Smooth muscle cell (in vitro differentiated cells): ENCODE measurements around the gene BLM. TPM values are rescaled to one million over a fixed set of nuclear protein-coding genes. Genes with fewer than 3 reads are reported as not detected.
A peak's percentile ranks its signal among the peaks of the same experiment; 100 is the strongest.

Source experiments
- DNase-seq: peaks from one replicate; lab custom pipeline; 2025; ENCODE audit not compliant: unreplicated experiment; lab: John Stamatoyannopoulos, UW
- H2AFZ ChIP-seq: fragments of 200-600 bp; sonication (generic); 2 replicates; pipeline ENCODE4 v1.6.0; 2016; ENCODE audit warnings: antibody characterized with exemption, low read depth, mild to moderate bottlenecking
- H3F3A ChIP-seq: fragments of 200-600 bp; sonication (generic); 2 replicates; pipeline ENCODE4 v1.6.0; 2017; ENCODE audit warnings: antibody characterized with exemption, low read depth
- H3K27ac ChIP-seq: fragments of 200-600 bp; sonication (generic); 2 replicates; pipeline ENCODE4 v1.5.1; 2016; ENCODE audit warnings: low read depth, mild to moderate bottlenecking
- H3K27me3 ChIP-seq: fragments of 200-600 bp; sonication (generic); 2 replicates; pipeline ENCODE4 v1.6.1; 2016; ENCODE audit warnings: low read depth, mild to moderate bottlenecking
- H3K36me3 ChIP-seq: fragments of 200-600 bp; sonication (generic); 2 replicates; pipeline ENCODE4 v1.5.1; 2016; ENCODE audit warnings: low read depth
- H3K4me1 ChIP-seq: fragments of 200-600 bp; sonication (generic); 2 replicates; pipeline ENCODE4 v1.5.1; 2016; ENCODE audit warnings: low read depth
- H3K4me2 ChIP-seq: fragments of 200-600 bp; sonication (generic); 2 replicates; pipeline ENCODE4 v1.6.0; 2016; ENCODE audit warnings: mild to moderate bottlenecking
- H3K4me3 ChIP-seq: fragments of 200-600 bp; sonication (generic); 2 replicates; pipeline ENCODE4 v1.5.1; 2016; ENCODE audit warnings: mild to moderate bottlenecking
- H3K79me2 ChIP-seq: fragments of 200-600 bp; sonication (generic); 2 replicates; pipeline ENCODE4 v1.6.0; 2016; ENCODE audit warnings: low read depth, mild to moderate bottlenecking
- H3K9ac ChIP-seq: fragments of 200-600 bp; sonication (generic); 2 replicates; pipeline ENCODE4 v1.6.0; 2016; ENCODE audit warnings: low read depth
- H3K9me3 ChIP-seq: fragments of 200-600 bp; sonication (generic); replicated peaks from 2 replicates; pipeline ENCODE4 v1.5.1; 2016; ENCODE audit warnings: low read depth
- H4K20me1 ChIP-seq: fragments of 200-600 bp; sonication (generic); 2 replicates; pipeline ENCODE4 v1.6.0; 2016; ENCODE audit warnings: low read depth
- WGBS: methylation state at CpG from one replicate; pipeline ENCODE4 v1.1.7; 2016; ENCODE audit warnings: low lambda C conversion rate; 5-methylcytosine and 5-hydroxymethylcytosine counted together
- polyA plus RNA-seq: library from polyadenylated mRNA; unstranded; fragments of >200 nt; fragmentation: Nextera tagmentation; extraction: Ambion mirVana; gene quantifications from 2 replicates; pipeline ENCODE4 v1.2.1, GENCODE V29; 2016
- total RNA-seq: library from RNA; depleted of rRNA; stranded (reverse); fragments of >200 nt; gene quantifications from 2 replicates; pipeline ENCODE4 v1.2.3, GENCODE V29; 2014
- TF ChIP-seq, protein P1 (sequence below): fragments of 200-600 bp; sonication (generic); IDR thresholded peaks from 2 replicates; pipeline ENCODE4 v1.5.1; 2017; ENCODE audit warnings: borderline replicate concordance, mild to moderate bottlenecking, antibody characterized with exemption; ENCODE audit not compliant: insufficient read depth, poor library complexity, severe bottlenecking

The BLM gene
- total and polyA plus RNA-seq, 2 experiments from 2014 or later = 3.1 to 4.9 TPM

- H3K4me2 ChIP-seq = no peak overlapping the region
- no peak overlapping the region for H3K4me3 ChIP-seq
- WGBS = 84% methylated on average over 8 of the region's 8 CpGs
- no peaks in the 10 kb centered on the region for H3K9me3 ChIP-seq
- no peak overlapping the region for H3K9ac ChIP-seq
- no peak for DNase-seq
- no peaks in the 10 kb centered on the region for H3K36me3 ChIP-seq
- no peak overlapping the region for H2AFZ ChIP-seq
- H3K4me1 ChIP-seq = peaks cover 8% of the 10 kb centered on the region
- TF ChIP-seq, protein P1, sequence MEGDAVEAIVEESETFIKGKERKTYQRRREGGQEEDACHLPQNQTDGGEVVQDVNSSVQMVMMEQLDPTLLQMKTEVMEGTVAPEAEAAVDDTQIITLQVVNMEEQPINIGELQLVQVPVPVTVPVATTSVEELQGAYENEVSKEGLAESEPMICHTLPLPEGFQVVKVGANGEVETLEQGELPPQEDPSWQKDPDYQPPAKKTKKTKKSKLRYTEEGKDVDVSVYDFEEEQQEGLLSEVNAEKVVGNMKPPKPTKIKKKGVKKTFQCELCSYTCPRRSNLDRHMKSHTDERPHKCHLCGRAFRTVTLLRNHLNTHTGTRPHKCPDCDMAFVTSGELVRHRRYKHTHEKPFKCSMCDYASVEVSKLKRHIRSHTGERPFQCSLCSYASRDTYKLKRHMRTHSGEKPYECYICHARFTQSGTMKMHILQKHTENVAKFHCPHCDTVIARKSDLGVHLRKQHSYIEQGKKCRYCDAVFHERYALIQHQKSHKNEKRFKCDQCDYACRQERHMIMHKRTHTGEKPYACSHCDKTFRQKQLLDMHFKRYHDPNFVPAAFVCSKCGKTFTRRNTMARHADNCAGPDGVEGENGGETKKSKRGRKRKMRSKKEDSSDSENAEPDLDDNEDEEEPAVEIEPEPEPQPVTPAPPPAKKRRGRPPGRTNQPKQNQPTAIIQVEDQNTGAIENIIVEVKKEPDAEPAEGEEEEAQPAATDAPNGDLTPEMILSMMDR = no peak
- H3F3A ChIP-seq = no peaks in the 10 kb centered on the region
- no peaks in the 10 kb centered on the region for H3K27me3 ChIP-seq
- H3K79me2 ChIP-seq = no peaks in the 10 kb centered on the region
- no peaks in the 10 kb centered on the region for H4K20me1 ChIP-seq
- no peak overlapping the region for H3K27ac ChIP-seq
These were observed 140.8 kb downstream of the BLM start for GRCh38 chr15:90857883-90858443.

DNA sequence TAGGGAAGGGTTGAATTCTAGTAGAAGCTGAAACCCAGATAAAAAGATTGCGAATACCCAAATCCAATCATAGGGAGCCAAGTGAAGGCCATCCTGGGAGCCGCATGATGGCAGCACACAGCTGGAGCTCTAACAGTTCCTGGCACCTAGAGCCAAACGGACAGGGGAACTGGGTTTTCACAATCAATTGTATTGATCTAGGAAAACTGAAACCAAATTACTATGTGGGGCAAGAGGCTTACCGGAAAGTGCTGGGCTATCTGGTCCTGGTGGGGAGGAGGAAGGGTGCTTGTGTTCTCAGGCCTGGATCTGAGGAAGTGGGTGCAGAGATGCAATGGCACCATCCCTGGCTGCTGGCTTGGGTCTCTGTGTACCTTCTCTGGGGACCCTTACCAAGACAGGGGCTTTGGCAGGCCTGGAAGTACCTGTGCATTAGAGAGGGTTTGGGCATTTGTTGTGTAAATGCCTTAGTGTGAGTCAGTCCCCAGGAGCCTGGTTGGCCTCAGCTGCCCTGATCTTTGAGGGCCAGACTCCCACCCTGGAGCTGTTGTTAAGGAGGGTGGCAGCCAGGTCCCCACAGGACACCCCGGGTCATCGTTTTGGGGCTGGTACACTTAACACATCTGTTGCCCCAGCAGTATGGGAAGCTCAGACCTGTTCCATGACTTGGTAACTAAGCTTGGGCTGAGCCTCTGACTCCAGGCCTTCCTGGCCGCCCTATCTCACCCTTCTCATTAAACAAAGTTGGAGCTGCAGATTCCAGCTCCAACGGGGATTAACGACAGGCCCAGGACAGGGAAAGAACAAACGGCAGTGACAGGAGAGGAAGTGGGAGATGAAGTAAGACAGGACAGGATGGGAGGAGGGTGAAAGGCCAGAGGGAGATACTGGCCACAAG, 142.3 kb downstream of the BLM start:
- H3K79me2 ChIP-seq = no peaks in the 10 kb centered on the region
- H3F3A ChIP-seq = peaks cover 4% of the 10 kb centered on the region
- no peaks in the 10 kb centered on the region for H3K27me3 ChIP-seq
- no peak for DNase-seq
- 23% methylated on average over 10 of the region's 10 CpGs for WGBS
- H3K36me3 ChIP-seq = no peaks in the 10 kb centered on the region
- no peak overlapping the region for H3K4me3 ChIP-seq
- no peak overlapping the region for H2AFZ ChIP-seq
- no peak overlapping the region for H3K9ac ChIP-seq
- no peaks in the 10 kb centered on the region for H3K9me3 ChIP-seq
- peak overlapping the region; percentile 6 for H3K27ac ChIP-seq
- TF ChIP-seq, protein P1 = no peak
- peak overlapping the region; percentile 29 for H3K4me2 ChIP-seq
- H4K20me1 ChIP-seq = no peaks in the 10 kb centered on the region
- peaks cover 8% of the 10 kb centered on the region for H3K4me1 ChIP-seq

- 67% methylated on average over 7 of the region's 7 CpGs for WGBS
- Histone ChIP-seq H3K4me1 (peaks cover 8% of the 10 kb centered on the region), H3K27me3 (no peaks in the 10 kb centered on the region), H4K20me1 (no peaks in the 10 kb centered on the region), H3K4me2 (no peak overlapping the region), H3K9me3 (no peaks in the 10 kb centered on the region), H2AFZ (no peak overlapping the region), H3K36me3 (no peaks in the 10 kb centered on the region), H3K9ac (no peak overlapping the region), H3K27ac (peak overlapping the region; percentile 6), H3K79me2 (no peaks in the 10 kb centered on the region), H3F3A (peaks cover 5% of the 10 kb centered on the region), H3K4me3 (no peak overlapping the region)
- TF ChIP-seq, protein P1 = no peak
- no peak for DNase-seq
These were observed 143.3 kb downstream of the BLM start for GRCh38 chr15:90860450-90860849.
